Heart right ventricle (tissue), 16 donors: ENCODE data around the gene SP100. TPM values are rescaled to one million over a fixed set of nuclear protein-coding genes. Genes with fewer than 3 reads are reported as not detected.

Experiments
- ATAC-seq, 8 donors: fragments of 200-7000 bp; cut with Tn5 transposase; one replicate each; pipeline ENCODE4 v1.9.1; 2020; ENCODE audit warnings: mild to moderate bottlenecking in 8 of 8, moderate library complexity in 8 of 8, moderate number of reproducible peaks in 1 of 8
- DNase-seq, 2 donors: peaks; one replicate each; pipeline ENCODE4 v3.0.0-alpha.2; 2020
- H3K27ac ChIP-seq, 10 donors: fragments of 200-600 bp; sonication (generic) in 2 of 10; one replicate each; pipeline versions ENCODE4 v1.5.0 to v1.8.0; 2020 to 2022; ENCODE audit warnings: mild to moderate bottlenecking in 3 of 10
- H3K27me3 ChIP-seq, 7 donors: fragments of 200-600 bp; one replicate each; pipeline ENCODE4 v1.8.0; 2021 to 2022; ENCODE audit warnings: mild to moderate bottlenecking in 2 of 7
- H3K36me3 ChIP-seq, 9 donors: fragments of 200-600 bp; sonication (generic) in 1 of 9; one replicate each; pipeline versions ENCODE4 v1.5.0 to v1.8.0; 2020 to 2022; ENCODE audit warnings: mild to moderate bottlenecking in 2 of 9
- H3K4me1 ChIP-seq, 9 donors: fragments of 200-600 bp; sonication (generic) in 1 of 9; one replicate each; pipeline versions ENCODE4 v1.5.0 to v1.8.0; 2020 to 2022; ENCODE audit warnings: mild to moderate bottlenecking in 4 of 9
- H3K4me3 ChIP-seq, 10 donors: fragments of 200-600 bp; sonication (generic) in 2 of 10; one replicate each; pipeline versions ENCODE4 v1.5.0 to v1.8.0; 2020 to 2022; ENCODE audit warnings: mild to moderate bottlenecking in 7 of 10, moderate library complexity in 2 of 10
- H3K9me3 ChIP-seq, 11 donors: fragments of 200-600 bp in 10 of 11; sonication (generic) in 2 of 11; one replicate each; pipeline versions ENCODE4 v1.5.0 to v1.8.0; 2013 to 2022; ENCODE audit warnings: mild to moderate bottlenecking in 2 of 11, control low read depth in 1 of 11, moderate library complexity in 1 of 11
- CTCF ChIP-seq, 9 donors: fragments of 200-600 bp; sonication (generic) in 2 of 9; IDR thresholded peaks; one replicate each; pipeline versions ENCODE4 v1.5.0 to v1.8.0; 2021 to 2022; ENCODE audit warnings: antibody characterized with exemption in 9 of 9, mild to moderate bottlenecking in 5 of 9, moderate library complexity in 1 of 9
- WGBS, 2 donors: extraction: QIAGEN DNeasy Blood & Tissue Kit; methylation state at CpG; one replicate each; pipeline ENCODE4 v1.1.7; 2013; ENCODE audit warnings: inconsistent platforms in 1 of 2; 5-methylcytosine and 5-hydroxymethylcytosine counted together
- intact Hi-C, 10 donors: fragments of 100-400 bp; cut with DNase I; formaldehyde crosslinking; loops; one replicate each; pipeline versions ENCODE4 v1.11.1 to v1.14.2; 2022
- polyA plus RNA-seq, 2 donors: library from polyadenylated mRNA; stranded (reverse); fragments of 200-250 nt; gene quantifications; one replicate each; pipeline ENCODE4 v1.2.3, GENCODE V29; 2013
- total RNA-seq, 10 donors: library from RNA; stranded (reverse); fragmentation: NEBNext Ultra II Directional in 3 of 10; extraction: Animal tissue kit (Norgen Biotek cat#: 25700) in 3 of 10; gene quantifications; one replicate each; pipeline versions ENCODE4 v1.2.1 to v1.2.4, GENCODE V29; 2021 to 2023
- donor health status: Arrhythmogenic right ventricular cardiomyopathy.
- donor health status: ischemic (EF 13 %, LVEDD 7.1; RV severe dilation, severe dysfunction).
- donor health status: healthy with polysubstance abuse.
- donor health status: DM: no; HTN: yes; CAD: no.
- donor health status: DM: no; HTN: no; CAD: no.
- donor health status: ischemic (EF 25% LVEDD 6.9; RV normal size, moderate dysfunction).
- donor health status: ischemic (EF 25% LVEDD 5.7; RV mildly dilated, moderate dysfunction).
- donor health status: healthy.
- donor health status: DM: yes; HTN: yes; CAD: no.
- donor health status: Ischemic cardiomyopathy.
- donor health status: ischemic (EF 35%, LVEDD 5.7; RV mildly dilated, moderate dysfunction).
- donor health status: nonischemic (EF 11% LVEDD 7.7; RV severe dilation, severe dysfunction).
- donor health status: DM: yes; HTN: yes; CAD: no.
- donor health status: PGD.
- donor health status: ischemic (EF 29% LVEDD 5.4; RV normal size, mild dysfunction).
- donor health status: nonischemic (EF 23%, LVEDD 6.1; RV moderate dilation, normal function).

The SP100 gene
- total and polyA plus RNA-seq, 12 donors, result 20.3 to 123 (median 57.7) TPM

DNA sequence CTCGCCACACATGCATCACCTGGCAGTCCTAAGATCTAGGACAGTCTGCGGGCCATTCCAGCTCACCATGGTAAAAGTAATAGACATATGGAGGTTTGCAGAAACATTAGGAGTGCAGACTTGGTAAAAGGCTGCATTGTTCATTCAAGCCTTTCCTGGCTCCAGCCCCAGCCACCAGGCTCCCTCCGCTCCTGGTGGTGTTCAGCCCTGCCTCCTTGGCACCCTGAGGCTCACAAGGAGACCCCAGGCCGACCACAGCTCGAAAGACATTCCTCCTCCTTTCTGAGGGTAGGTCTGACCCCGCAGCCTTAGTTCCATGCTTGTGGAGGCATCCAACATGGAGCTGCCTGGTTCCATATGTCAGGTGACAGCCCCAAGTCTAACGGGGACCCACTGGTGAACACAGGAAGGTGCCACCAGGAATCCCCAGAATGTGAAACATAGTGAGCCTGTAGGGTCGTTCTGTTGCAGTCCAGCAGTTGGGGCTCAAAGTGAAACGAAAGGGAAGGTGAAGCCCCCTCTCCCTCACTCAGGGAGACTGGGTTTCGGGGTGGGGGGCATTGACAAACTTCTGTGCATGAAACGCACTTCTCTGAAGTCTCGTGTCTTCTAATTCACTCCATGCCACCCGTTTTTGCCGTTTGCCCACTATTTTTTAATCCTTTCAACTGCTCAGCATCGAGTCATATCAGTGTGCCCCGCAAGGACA, 5.0 kb upstream of the SP100 start:
- TF ChIP-seq CTCF (IDR thresholded peaks at IDR 0.05), result no peak
- intact Hi-C loops, result loop anchor here in 2 of 10 donors (5.0 to 10.0 kb wide), 2 partner anchors 36 to 186 kb away; partner anchors contain the start of gene SP140 (in 1 of the 2)
- Histone ChIP-seq H3K4me3 (peak overlapping the region; percentile 57 to 88 (median 74)), H3K27ac (peak overlapping the region; percentile 86 to 98 (median 96)), H3K36me3 (peaks cover 0 to 4% (median 0%) of the 10 kb centered on the region in 9 donors), H3K27me3 (no peaks in the 10 kb centered on the region), H3K9me3 (no peaks in the 10 kb centered on the region), H3K4me1 (peaks cover 9 to 78% (median 42%) of the 10 kb centered on the region in 9 donors)
- ATAC-seq, result no peak
- no peak for DNase-seq
- 41 to 42% methylated on average over 16 of the region's 16 CpGs for WGBS, 2 donors

- H3K4me1 ChIP-seq, result peaks cover 9 to 78% (median 42%) of the 10 kb centered on the region in 9 donors
- H3K27me3 ChIP-seq, result no peaks in the 10 kb centered on the region
- DNase-seq (peak; percentile 64 to 75), ATAC-seq (peak; percentile 79 to 85 (median 84))
- peak overlapping the region; percentile 86 to 98 (median 96) for H3K27ac ChIP-seq
- no peaks in the 10 kb centered on the region for H3K36me3 ChIP-seq
- no peaks in the 10 kb centered on the region for H3K9me3 ChIP-seq
- no peak for TF ChIP-seq CTCF (IDR thresholded peaks at IDR 0.05)
- 1 to 2% methylated on average over 56 to 57 of the region's 57 CpGs for WGBS, 2 donors
- intact Hi-C loops, result loop anchor here in 2 of 10 donors (5.0 to 10.0 kb wide), 2 partner anchors 36 to 187 kb away; partner anchors contain the start of gene SP140 (in 1 of the 2)
- peak overlapping the region; percentile 57 to 88 (median 74) for H3K4me3 ChIP-seq
Measured at GRCh38 chr2:230411570-230412370, 4.2 kb upstream of the SP100 start.

- Histone ChIP-seq H3K4me3 (peak overlapping the region; percentile 57 to 88 (median 74)), H3K9me3 (no peaks in the 10 kb centered on the region), H3K27me3 (no peaks in the 10 kb centered on the region), H3K4me1 (peaks cover 9 to 82% (median 42%) of the 10 kb centered on the region in 9 donors), H3K27ac (peak overlapping the region; percentile 86 to 98 (median 96)), H3K36me3 (no peaks in the 10 kb centered on the region)
- DNase-seq (no peak), ATAC-seq (peak in 1 of 8 donors; percentile 1)
- WGBS, 2 donors, result 88 to 93% methylated on average over 3 of the region's 3 CpGs
- TF ChIP-seq CTCF (IDR thresholded peaks at IDR 0.05), result no peak
- intact Hi-C loops, result loop anchor here in 2 of 10 donors (5.0 to 10.0 kb wide), 2 partner anchors 35 to 188 kb away; partner anchors contain the start of gene SP140 (in 1 of the 2)
Measured at GRCh38 chr2:230412371-230412711, 3.7 kb upstream of the SP100 start.

GRCh38 chr2:230412846-230413245, 3.2 kb upstream of the SP100 start:
- intact Hi-C loops, result loop anchor here in 2 of 10 donors (5.0 to 10.0 kb wide), 2 partner anchors 34 to 188 kb away; partner anchors contain the start of gene SP140 (in 1 of the 2)
- Histone ChIP-seq H3K27ac (peak overlapping the region in 4 of 10 donors; percentile 93 to 98 (median 96)), H3K27me3 (no peaks in the 10 kb centered on the region), H3K9me3 (no peaks in the 10 kb centered on the region), H3K36me3 (no peaks in the 10 kb centered on the region), H3K4me3 (peak overlapping the region in 2 of 10 donors; percentile 77 to 88), H3K4me1 (peaks cover 9 to 85% (median 47%) of the 10 kb centered on the region in 9 donors)
- DNase-seq (no peak), ATAC-seq (no peak)
- TF ChIP-seq CTCF (IDR thresholded peaks at IDR 0.05), result no peak
- WGBS, 2 donors, result 66 to 73% methylated on average over 9 of the region's 9 CpGs
